NCI-H2171 treated with DMSO at 0.1 percent for 48 hours (cell line): ENCODE data around the gene MYF5.
"Not testable (repeated sequence)": the region's sequence is repeated elsewhere in the genome, so short reads cannot be mapped to it uniquely, and the experiment has no call there.

Source experiments
- DNase-seq: peaks from one replicate; lab custom pipeline; 2025; lab: John Stamatoyannopoulos, UW

MYF5 gene

GRCh38 chr12:80716696-80717469, at the start of gene MYF5:
Gene MYF5 (plus strand): TSS chr12:80716912. CDS start chr12:80717064, 152 bp downstream.
- DNase-seq = no peak

GRCh38 chr12:80670214-80670613, 46.5 kb upstream of the MYF5 start:
- DNase-seq = no peak

GRCh38 chr12:80676042-80676636, 40.6 kb upstream of the MYF5 start:
- not testable (repeated sequence) for DNase-seq

GRCh38 chr12:80676856-80677255, 39.9 kb upstream of the MYF5 start:
- no peak for DNase-seq

GRCh38 chr12:80677994-80678393, 38.7 kb upstream of the MYF5 start:
- no peak for DNase-seq

- no peak for DNase-seq
Measured at GRCh38 chr12:80679346-80680131, 37.2 kb upstream of the MYF5 start.

- DNase-seq = peak; percentile 88
Measured at GRCh38 chr12:80681287-80681686, 35.4 kb upstream of the MYF5 start.

GRCh38 chr12:80681786-80682185, 34.9 kb upstream of the MYF5 start:
- DNase-seq = peak; percentile 15

GRCh38 chr12:80684077-80684495, 32.6 kb upstream of the MYF5 start:
- no peak for DNase-seq

- DNase-seq = no peak
Measured at GRCh38 chr12:80690090-80690489, 26.6 kb upstream of the MYF5 start.

GRCh38 chr12:80690513-80690912, 26.2 kb upstream of the MYF5 start:
- no peak for DNase-seq

- peak; percentile 99 for DNase-seq
Measured at GRCh38 chr12:80692114-80692513, 24.6 kb upstream of the MYF5 start.

- no peak for DNase-seq
Measured at GRCh38 chr12:80697270-80697887, 19.3 kb upstream of the MYF5 start.

- no peak for DNase-seq
Measured at GRCh38 chr12:80698256-80698655, 18.5 kb upstream of the MYF5 start.

- no peak for DNase-seq
Measured at GRCh38 chr12:80698847-80699542, 17.7 kb upstream of the MYF5 start.

- no peak for DNase-seq
Measured at GRCh38 chr12:80700327-80700726, 16.4 kb upstream of the MYF5 start.

GRCh38 chr12:80701388-80701787, 15.3 kb upstream of the MYF5 start:
- DNase-seq = peak; percentile 13

GRCh38 chr12:80702889-80703805, 13.6 kb upstream of the MYF5 start:
- peak; percentile 74 for DNase-seq

GRCh38 chr12:80704420-80704819, 12.3 kb upstream of the MYF5 start:
- DNase-seq = no peak

- no peak for DNase-seq
Measured at GRCh38 chr12:80707126-80707829, 9.4 kb upstream of the MYF5 start, which contains the start of gene MYF6. Gene MYF6 (plus strand): TSS chr12:80707634. CDS start chr12:80707720, 86 bp downstream.
